ENCODE data around the gene RER1.

DNA sequence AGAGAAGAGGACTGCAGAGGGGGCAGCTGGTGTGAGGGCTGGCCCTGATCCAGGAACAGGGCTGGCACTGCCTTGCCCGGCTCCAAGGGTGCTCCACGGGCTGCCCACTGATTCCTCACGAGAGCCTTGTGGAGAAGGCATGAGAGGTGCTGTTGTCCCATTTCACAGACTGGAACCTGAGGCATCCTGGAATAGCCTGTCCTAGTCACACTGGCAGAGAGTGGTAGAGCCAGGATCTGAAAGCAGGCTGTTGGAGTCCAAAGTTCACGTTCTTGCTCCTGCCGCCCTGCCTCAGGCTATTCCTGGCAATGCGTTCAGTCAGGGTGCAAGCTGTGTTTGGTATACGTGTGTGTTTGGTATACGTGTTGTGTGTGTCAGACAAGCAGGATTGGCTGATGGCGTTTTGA lies 1.8 kb downstream of the RER1 start:
- TF ChIP-seq GATA2 (IDR thresholded peaks at IDR 0.05; ENCODE audit: low read depth, low read length), result no peak
- no peak for TF ChIP-seq GATA3 (IDR thresholded peaks at IDR 0.05; ENCODE audit: low read depth, low read length)

Data from SH-SY5Y (cell line).